Osteocyte (in vitro differentiated cells): ENCODE data around the gene C3AR1. TPM values are rescaled to one million over a fixed set of nuclear protein-coding genes. Genes with fewer than 3 reads are reported as not detected.
A peak's percentile ranks its signal among the peaks of the same experiment; 100 is the strongest.

ENCODE experiments used
- DNase-seq: peaks from one replicate; pipeline ENCODE4 v3.0.0; 2021; ENCODE audit warnings: mixed read lengths; ENCODE audit not compliant: unreplicated experiment; ENCODE audit errors: extremely low spot score
- H3K27ac Mint-ChIP-seq: one replicate; pipeline ENCODE4 v1.8.0; 2021; ENCODE audit warnings: mild to moderate bottlenecking, mixed read lengths; ENCODE audit not compliant: unreplicated experiment
- H3K27me3 Mint-ChIP-seq: one replicate; pipeline ENCODE4 v1.8.0; 2021; ENCODE audit warnings: mixed read lengths; ENCODE audit not compliant: unreplicated experiment
- H3K36me3 Mint-ChIP-seq: one replicate; pipeline ENCODE4 v1.8.0; 2021; ENCODE audit warnings: mixed read lengths; ENCODE audit not compliant: unreplicated experiment
- H3K4me1 Mint-ChIP-seq: one replicate; pipeline ENCODE4 v1.8.0; 2021; ENCODE audit warnings: mixed read lengths; ENCODE audit not compliant: unreplicated experiment
- H3K4me3 Mint-ChIP-seq: one replicate; pipeline ENCODE4 v1.8.0; 2021; ENCODE audit warnings: mild to moderate bottlenecking, moderate library complexity, mixed read lengths; ENCODE audit not compliant: unreplicated experiment
- H3K9me3 Mint-ChIP-seq: one replicate; pipeline ENCODE4 v1.8.0; 2021; ENCODE audit warnings: mixed read lengths; ENCODE audit not compliant: unreplicated experiment
- CTCF ChIP-seq: fragments of 200-600 bp; sonication (generic); IDR thresholded peaks from 2 replicates; pipeline ENCODE4 v1.5.0; 2021; ENCODE audit warnings: antibody characterized with exemption, mild to moderate bottlenecking, moderate library complexity
- total RNA-seq: library from RNA; stranded (reverse); gene quantifications from 2 replicates; pipeline ENCODE4 v1.2.1, GENCODE V29; 2021

The C3AR1 gene
- total RNA-seq, 1 donor from 2014 or later, result not detected

GRCh38 chr12:8050600-8051250 is 15.4 kb downstream of the C3AR1 start:
- no peaks in the 10 kb centered on the region for H3K27me3 Mint-ChIP-seq
- H3K36me3 Mint-ChIP-seq, result peaks cover 70% of the 10 kb centered on the region
- H3K4me3 Mint-ChIP-seq, result no peak overlapping the region
- TF ChIP-seq CTCF, result no peak
- H3K27ac Mint-ChIP-seq, result no peak overlapping the region
- no peaks in the 10 kb centered on the region for H3K9me3 Mint-ChIP-seq
- H3K4me1 Mint-ChIP-seq, result peaks cover 3% of the 10 kb centered on the region
- DNase-seq, result no peak

- H3K9me3 Mint-ChIP-seq, result no peaks in the 10 kb centered on the region
- no peak for DNase-seq
- TF ChIP-seq CTCF, result no peak
- H3K4me1 Mint-ChIP-seq, result peaks cover 3% of the 10 kb centered on the region
- no peak overlapping the region for H3K4me3 Mint-ChIP-seq
- H3K27me3 Mint-ChIP-seq, result no peaks in the 10 kb centered on the region
- H3K27ac Mint-ChIP-seq, result no peak overlapping the region
- peaks cover 63% of the 10 kb centered on the region for H3K36me3 Mint-ChIP-seq
Observed at GRCh38 chr12:8048906-8049305, 17.3 kb downstream of the C3AR1 start.

GRCh38 chr12:8047842-8048241 is 18.3 kb downstream of the C3AR1 start:
- no peak for TF ChIP-seq CTCF
- Mint-ChIP-seq H3K9me3 (no peaks in the 10 kb centered on the region), H3K4me3 (no peak overlapping the region), H3K27ac (no peak overlapping the region), H3K4me1 (peaks cover 3% of the 10 kb centered on the region), H3K36me3 (peaks cover 68% of the 10 kb centered on the region), H3K27me3 (no peaks in the 10 kb centered on the region)
- no peak for DNase-seq

- peak; percentile 90 for TF ChIP-seq CTCF
- Mint-ChIP-seq H3K27me3 (no peaks in the 10 kb centered on the region), H3K4me3 (no peak overlapping the region), H3K4me1 (peaks cover 3% of the 10 kb centered on the region), H3K36me3 (peaks cover 62% of the 10 kb centered on the region), H3K27ac (no peak overlapping the region), H3K9me3 (no peaks in the 10 kb centered on the region)
- DNase-seq, result peak; percentile 92
Observed at GRCh38 chr12:8045952-8046944, 19.9 kb downstream of the C3AR1 start.

GRCh38 chr12:8040791-8041190 is 25.4 kb downstream of the C3AR1 start:
- peaks cover 30% of the 10 kb centered on the region for H3K36me3 Mint-ChIP-seq
- TF ChIP-seq CTCF, result no peak
- no peak for DNase-seq
- H3K4me3 Mint-ChIP-seq, result no peak overlapping the region
- H3K9me3 Mint-ChIP-seq, result no peaks in the 10 kb centered on the region
- peaks cover 31% of the 10 kb centered on the region for H3K4me1 Mint-ChIP-seq
- H3K27me3 Mint-ChIP-seq, result no peaks in the 10 kb centered on the region
- H3K27ac Mint-ChIP-seq, result no peak overlapping the region
